PC-3 (cell line): ENCODE data around the gene TNFAIP8L3. TPM values are rescaled to one million over a fixed set of nuclear protein-coding genes. Genes with fewer than 3 reads are reported as not detected.

Source experiments
- ATAC-seq: fragments of 200-7000 bp; cut with Tn5 transposase; 2 replicates; pipeline ENCODE4 v1.9.1; 2020; ENCODE audit warnings: mild to moderate bottlenecking, moderate library complexity
- BruUV-seq: library from RNA; stranded (reverse); fragments of 400-500 nt; replicated peaks from 2 replicates; lab custom pipeline; 2021; lab: Mats Ljungman, UMichigan
- CTCF ChIA-PET: fragments of 300-600 bp; sonication (Branson Sonifier 250); formaldehyde crosslinking; loops from one replicate; lab custom pipeline; 2022; ENCODE audit warnings: antibody characterized with exemption; lab: Charles Lee
- POLR2A ChIA-PET: fragments of 300-600 bp; sonication (Branson Sonifier 250); formaldehyde crosslinking; loops from one replicate; lab custom pipeline; 2022; ENCODE audit warnings: antibody characterized with exemption; ENCODE audit not compliant: unreplicated experiment; lab: Charles Lee
- DNase-seq: peaks from one replicate; pipeline ENCODE4 v3.0.0-alpha.2; 2015
- H2AFZ ChIP-seq: fragments of 300-600 bp; sonication (generic); 2 replicates; pipeline ENCODE4 v1.6.0; 2016; ENCODE audit warnings: antibody characterized with exemption, low read length
- H3F3A ChIP-seq: fragments of 300-600 bp; sonication (generic); one replicate; pipeline ENCODE4 v1.6.0; 2017; ENCODE audit warnings: antibody characterized with exemption, low read length, control low read depth, mild to moderate bottlenecking; ENCODE audit not compliant: unreplicated experiment
- H3K27ac ChIP-seq: fragments of 300-600 bp; sonication (generic); 2 replicates; pipeline ENCODE4 v1.5.1; 2016; ENCODE audit warnings: mild to moderate bottlenecking, low read length
- H3K27me3 ChIP-seq: fragments of 300-600 bp; sonication (generic); 2 replicates; pipeline ENCODE4 v1.6.1; 2016; ENCODE audit warnings: low read length, mixed read lengths
- H3K36me3 ChIP-seq: fragments of 300-600 bp; sonication (generic); 2 replicates; pipeline ENCODE4 v1.6.1; 2016; ENCODE audit warnings: low read depth, mixed run types, low read length, mixed read lengths
- H3K4me1 ChIP-seq: fragments of 300-600 bp; sonication (generic); 2 replicates; pipeline ENCODE4 v1.5.1; 2016; ENCODE audit warnings: low read length; ENCODE audit not compliant: insufficient read depth
- H3K4me2 ChIP-seq: fragments of 300-600 bp; sonication (generic); 2 replicates; pipeline ENCODE4 v1.6.0; 2016; ENCODE audit warnings: low read length
- H3K4me3 ChIP-seq: fragments of 300-600 bp; sonication (generic); 2 replicates; pipeline ENCODE4 v1.5.1; 2016; ENCODE audit warnings: mild to moderate bottlenecking, low read length, mixed read lengths
- H3K79me2 ChIP-seq: fragments of 300-600 bp; sonication (generic); 2 replicates; pipeline ENCODE4 v1.6.1; 2017; ENCODE audit warnings: low read length, mixed read lengths
- H3K9ac ChIP-seq: fragments of 300-600 bp; sonication (generic); 2 replicates; pipeline ENCODE4 v1.6.0; 2016; ENCODE audit warnings: mild to moderate bottlenecking, low read length
- H3K9me2 ChIP-seq: fragments of 300-600 bp; sonication (generic); replicated peaks from 2 replicates; pipeline ENCODE4 v1.6.1; 2016; ENCODE audit warnings: mixed run types, low read length, mixed read lengths
- H3K9me3 ChIP-seq: fragments of 300-600 bp; sonication (generic); 2 replicates; pipeline ENCODE4 v1.6.1; 2016; ENCODE audit warnings: low read length, mixed read lengths
- H4K20me1 ChIP-seq: fragments of 300-600 bp; sonication (generic); 2 replicates; pipeline ENCODE4 v1.6.1; 2016; ENCODE audit warnings: low read length, mixed read lengths
- EZH2 ChIP-seq: fragments of 300-600 bp; sonication (generic); IDR thresholded peaks from one replicate; pipeline ENCODE4 v1.6.1; 2017; ENCODE audit warnings: antibody characterized with exemption, mild to moderate bottlenecking, low read length; ENCODE audit not compliant: unreplicated experiment
- EZH2phosphoT487 ChIP-seq: fragments of 300-600 bp; sonication (generic); IDR thresholded peaks from 2 replicates; pipeline ENCODE4 v1.6.1; 2018; ENCODE audit warnings: mild to moderate bottlenecking, antibody characterized with exemption, low read length, borderline replicate concordance
- intact Hi-C: fragments of 100-400 bp; cut with micrococcal nuclease; formaldehyde crosslinking; loops from 2 replicates; pipeline ENCODE4 v1.9.0; 2023
- total RNA-seq: library from RNA; depleted of rRNA; stranded (reverse); fragments of >200 nt; gene quantifications from 2 replicates; pipeline ENCODE4 v1.2.3, GENCODE V29; 2014
- TF ChIP-seq, protein P1 (sequence below): fragments of 300-600 bp; sonication (generic); conservative IDR thresholded peaks from 2 replicates; pipeline ENCODE4 v1.5.1; 2017; ENCODE audit warnings: antibody characterized with exemption, low read depth, mild to moderate bottlenecking, low read length

TNFAIP8L3 gene
- total RNA-seq, 1 experiment from 2014 or later = not detected

GRCh38 chr15:51046799-51047449 lies 47.8 kb downstream of the TNFAIP8L3 start:
- Histone ChIP-seq H3K27me3 (no peaks in the 10 kb centered on the region), H3K36me3 (no peaks in the 10 kb centered on the region), H3K79me2 (no peaks in the 10 kb centered on the region), H3K4me2 (0 out of 2 replicates have a peak overlapping the region, but pooled peaks have one; percentile 8), H3K4me1 (peaks cover 13% of the 10 kb centered on the region), H3K9ac (no peak overlapping the region), H3F3A (no peaks in the 10 kb centered on the region), H3K9me3 (no peaks in the 10 kb centered on the region), H4K20me1 (no peaks in the 10 kb centered on the region), H3K27ac (no peak overlapping the region), H3K9me2 (no peaks in the 10 kb centered on the region), H3K4me3 (no peak overlapping the region), H2AFZ (no peak overlapping the region)
- ChIA-PET CTCF (no interaction called here), POLR2A (no interaction called here)
- no peak for ATAC-seq
- intact Hi-C loops = no loop called here
- peak; percentile 29 for DNase-seq
- BruUV-seq = no TSS peak
- no peak for TF ChIP-seq EZH2
- no peak for TF ChIP-seq EZH2phosphoT487
- TF ChIP-seq, protein P1, sequence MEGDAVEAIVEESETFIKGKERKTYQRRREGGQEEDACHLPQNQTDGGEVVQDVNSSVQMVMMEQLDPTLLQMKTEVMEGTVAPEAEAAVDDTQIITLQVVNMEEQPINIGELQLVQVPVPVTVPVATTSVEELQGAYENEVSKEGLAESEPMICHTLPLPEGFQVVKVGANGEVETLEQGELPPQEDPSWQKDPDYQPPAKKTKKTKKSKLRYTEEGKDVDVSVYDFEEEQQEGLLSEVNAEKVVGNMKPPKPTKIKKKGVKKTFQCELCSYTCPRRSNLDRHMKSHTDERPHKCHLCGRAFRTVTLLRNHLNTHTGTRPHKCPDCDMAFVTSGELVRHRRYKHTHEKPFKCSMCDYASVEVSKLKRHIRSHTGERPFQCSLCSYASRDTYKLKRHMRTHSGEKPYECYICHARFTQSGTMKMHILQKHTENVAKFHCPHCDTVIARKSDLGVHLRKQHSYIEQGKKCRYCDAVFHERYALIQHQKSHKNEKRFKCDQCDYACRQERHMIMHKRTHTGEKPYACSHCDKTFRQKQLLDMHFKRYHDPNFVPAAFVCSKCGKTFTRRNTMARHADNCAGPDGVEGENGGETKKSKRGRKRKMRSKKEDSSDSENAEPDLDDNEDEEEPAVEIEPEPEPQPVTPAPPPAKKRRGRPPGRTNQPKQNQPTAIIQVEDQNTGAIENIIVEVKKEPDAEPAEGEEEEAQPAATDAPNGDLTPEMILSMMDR = no peak

- no peak overlapping the region for H3K4me2 ChIP-seq
- ChIA-PET CTCF (no interaction called here), POLR2A (no interaction called here)
- H4K20me1 ChIP-seq = no peaks in the 10 kb centered on the region
- H3K9ac ChIP-seq = no peak overlapping the region
- H3K4me3 ChIP-seq = no peak overlapping the region
- BruUV-seq = no TSS peak
- no peak overlapping the region for H2AFZ ChIP-seq
- DNase-seq (no peak), ATAC-seq (no peak)
- H3K27ac ChIP-seq = no peak overlapping the region
- H3K27me3 ChIP-seq = no peaks in the 10 kb centered on the region
- H3K36me3 ChIP-seq = no peaks in the 10 kb centered on the region
- no peaks in the 10 kb centered on the region for H3F3A ChIP-seq
- TF ChIP-seq EZH2phosphoT487 (no peak), EZH2 (no peak)
- TF ChIP-seq, protein P1 = no peak
- H3K79me2 ChIP-seq = no peaks in the 10 kb centered on the region
- peaks cover 13% of the 10 kb centered on the region for H3K4me1 ChIP-seq
- H3K9me3 ChIP-seq = no peaks in the 10 kb centered on the region
- H3K9me2 ChIP-seq = no peaks in the 10 kb centered on the region
- intact Hi-C loops = no loop called here
These were observed 48.7 kb downstream of the TNFAIP8L3 start for GRCh38 chr15:51046016-51046415.

DNA sequence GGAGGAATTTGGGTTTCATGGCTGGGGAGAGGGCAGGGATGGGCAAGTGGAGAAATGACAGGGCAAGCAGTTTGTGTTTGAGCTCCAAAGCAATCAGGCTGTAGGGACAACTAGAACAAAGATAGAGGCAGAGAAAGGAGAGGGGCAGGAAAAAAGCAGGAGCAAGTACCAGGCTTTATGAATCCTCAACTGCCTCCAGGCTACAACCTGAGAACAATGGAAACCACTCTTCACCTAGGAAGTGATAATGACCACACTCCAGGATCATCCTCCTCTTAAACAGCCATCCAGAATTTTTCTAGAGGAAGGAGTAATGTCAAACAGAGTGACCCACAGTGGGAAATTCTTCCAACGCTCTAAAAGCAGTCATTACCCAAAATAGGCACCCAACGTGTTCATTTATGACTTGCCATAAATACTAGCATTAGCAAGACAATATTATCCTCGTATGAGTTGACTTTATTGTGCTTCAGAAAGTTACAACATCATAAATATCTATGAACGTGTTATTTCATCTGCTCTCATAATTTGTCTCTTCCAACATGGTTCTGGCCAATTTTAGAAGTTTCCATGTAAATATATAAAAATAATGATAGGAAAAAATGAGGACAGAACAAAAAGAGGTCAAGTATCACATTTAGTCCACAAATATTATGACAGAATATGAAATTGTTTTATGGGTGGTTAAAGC lies 50.5 kb downstream of the TNFAIP8L3 start:
- no TSS peak for BruUV-seq
- no peaks in the 10 kb centered on the region for H3F3A ChIP-seq
- TF ChIP-seq, protein P1 = no peak
- TF ChIP-seq EZH2 (no peak), EZH2phosphoT487 (no peak)
- no peaks in the 10 kb centered on the region for H3K27me3 ChIP-seq
- H3K79me2 ChIP-seq = no peaks in the 10 kb centered on the region
- H3K4me1 ChIP-seq = peaks cover 13% of the 10 kb centered on the region
- ATAC-seq (no peak), DNase-seq (no peak)
- no peaks in the 10 kb centered on the region for H3K9me2 ChIP-seq
- H3K36me3 ChIP-seq = no peaks in the 10 kb centered on the region
- no peak overlapping the region for H3K4me2 ChIP-seq
- ChIA-PET POLR2A (no interaction called here), CTCF (no interaction called here)
- H3K27ac ChIP-seq = no peak overlapping the region
- no peak overlapping the region for H3K9ac ChIP-seq
- H3K4me3 ChIP-seq = no peak overlapping the region
- intact Hi-C loops = no loop called here
- H3K9me3 ChIP-seq = no peaks in the 10 kb centered on the region
- H4K20me1 ChIP-seq = no peaks in the 10 kb centered on the region
- no peak overlapping the region for H2AFZ ChIP-seq
